Measurements from ENCODE around the gene CCNF.

DNA sequence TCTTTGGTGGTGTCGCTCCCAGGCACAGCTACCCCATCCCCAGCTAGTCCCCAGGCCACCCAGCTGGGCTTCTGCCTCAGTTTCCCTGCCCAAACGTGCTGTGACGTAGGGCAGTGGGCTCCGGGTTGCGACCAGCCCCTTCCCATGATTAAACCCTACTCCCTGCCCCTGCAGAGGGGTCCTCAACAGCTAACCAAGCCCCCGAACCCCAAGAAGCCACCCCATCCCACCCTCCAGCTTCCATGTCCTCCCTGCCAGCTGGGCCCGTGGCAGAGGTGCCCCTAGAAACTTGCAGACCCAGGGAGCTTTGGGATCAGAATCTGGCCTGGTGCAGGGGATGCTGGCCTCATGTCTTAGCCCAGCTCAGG is 41.0 kb downstream of the CCNF start:
- TF ChIP-seq POLR2AphosphoS5 (IDR thresholded peaks at IDR 0.05), result no peak
- TF ChIP-seq, protein P1, sequence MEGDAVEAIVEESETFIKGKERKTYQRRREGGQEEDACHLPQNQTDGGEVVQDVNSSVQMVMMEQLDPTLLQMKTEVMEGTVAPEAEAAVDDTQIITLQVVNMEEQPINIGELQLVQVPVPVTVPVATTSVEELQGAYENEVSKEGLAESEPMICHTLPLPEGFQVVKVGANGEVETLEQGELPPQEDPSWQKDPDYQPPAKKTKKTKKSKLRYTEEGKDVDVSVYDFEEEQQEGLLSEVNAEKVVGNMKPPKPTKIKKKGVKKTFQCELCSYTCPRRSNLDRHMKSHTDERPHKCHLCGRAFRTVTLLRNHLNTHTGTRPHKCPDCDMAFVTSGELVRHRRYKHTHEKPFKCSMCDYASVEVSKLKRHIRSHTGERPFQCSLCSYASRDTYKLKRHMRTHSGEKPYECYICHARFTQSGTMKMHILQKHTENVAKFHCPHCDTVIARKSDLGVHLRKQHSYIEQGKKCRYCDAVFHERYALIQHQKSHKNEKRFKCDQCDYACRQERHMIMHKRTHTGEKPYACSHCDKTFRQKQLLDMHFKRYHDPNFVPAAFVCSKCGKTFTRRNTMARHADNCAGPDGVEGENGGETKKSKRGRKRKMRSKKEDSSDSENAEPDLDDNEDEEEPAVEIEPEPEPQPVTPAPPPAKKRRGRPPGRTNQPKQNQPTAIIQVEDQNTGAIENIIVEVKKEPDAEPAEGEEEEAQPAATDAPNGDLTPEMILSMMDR (IDR thresholded peaks at IDR 0.05; ENCODE audit: poor library complexity, severe bottlenecking), result no peak
- no peak for TF ChIP-seq EP300 (conservative IDR thresholded peaks at IDR 0.05; ENCODE audit: poor library complexity, severe bottlenecking)
- no peak for TF ChIP-seq EZH2 (IDR thresholded peaks at IDR 0.05; ENCODE audit: borderline replicate concordance, insufficient read depth, low read length, poor library complexity, severe bottlenecking)
